ENCODE results near the gene TMEM263. TPM values are rescaled to one million over a fixed set of nuclear protein-coding genes. Genes with fewer than 3 reads are reported as not detected.
"Not testable (repeated sequence)": the region's sequence is repeated elsewhere in the genome, so short reads cannot be mapped to it uniquely, and the experiment has no call there.

Gene TMEM263
- total RNA-seq, 2 experiments from 2014 or later = 28.5 to 29.6 TPM

- ATAC-seq (ENCODE audit: low read depth); H3K4me1 Mint-ChIP-seq; H3K27ac Mint-ChIP-seq; H3K9me3 Mint-ChIP-seq; POLR2A ChIA-PET; H3K36me3 Mint-ChIP-seq; H3K4me3 Mint-ChIP-seq; DNase-seq: not testable (repeated sequence)
- H3K27me3 Mint-ChIP-seq = peaks cover 28% of the 10 kb centered on the region
These were observed 33.7 kb upstream of the TMEM263 start for GRCh38 chr12:106921976-106922375.

GRCh38 chr12:106923594-106923993, 32.1 kb upstream of the TMEM263 start:
- DNase-seq; ATAC-seq (ENCODE audit: low read depth); H3K27ac Mint-ChIP-seq; H3K9me3 Mint-ChIP-seq; POLR2A ChIA-PET; H3K4me1 Mint-ChIP-seq; H3K36me3 Mint-ChIP-seq; H3K4me3 Mint-ChIP-seq: not testable (repeated sequence)
- H3K27me3 Mint-ChIP-seq = peaks cover 25% of the 10 kb centered on the region

- POLR2A ChIA-PET = no interaction called here
- ATAC-seq (ENCODE audit: low read depth) (no peak), DNase-seq (no peak)
- Mint-ChIP-seq H3K4me3 (no peak overlapping the region), H3K4me1 (no peaks in the 10 kb centered on the region), H3K36me3 (no peaks in the 10 kb centered on the region), H3K9me3 (peaks cover 5% of the 10 kb centered on the region), H3K27ac (no peak overlapping the region), H3K27me3 (peaks cover 22% of the 10 kb centered on the region)
These were observed 31.3 kb upstream of the TMEM263 start for GRCh38 chr12:106924268-106924861.

GRCh38 chr12:106926657-106927056, 29.1 kb upstream of the TMEM263 start:
- DNase-seq (no peak), ATAC-seq (ENCODE audit: low read depth) (no peak)
- no peak overlapping the region for H3K27ac Mint-ChIP-seq
- H3K4me1 Mint-ChIP-seq = no peaks in the 10 kb centered on the region
- H3K9me3 Mint-ChIP-seq = peaks cover 11% of the 10 kb centered on the region
- no peaks in the 10 kb centered on the region for H3K36me3 Mint-ChIP-seq
- no peak overlapping the region for H3K4me3 Mint-ChIP-seq
- POLR2A ChIA-PET = no interaction called here
- H3K27me3 Mint-ChIP-seq = peaks cover 27% of the 10 kb centered on the region

GRCh38 chr12:106934277-106934676, 21.4 kb upstream of the TMEM263 start:
- no peak for ATAC-seq (ENCODE audit: low read depth)
- POLR2A ChIA-PET = no interaction called here
- H3K27me3 Mint-ChIP-seq = peaks cover 19% of the 10 kb centered on the region

GRCh38 chr12:106941481-106942156, 14.1 kb upstream of the TMEM263 start:
- no peak for DNase-seq
- Mint-ChIP-seq H3K4me3 (no peak overlapping the region), H3K36me3 (no peaks in the 10 kb centered on the region), H3K27ac (no peak overlapping the region), H3K4me1 (no peaks in the 10 kb centered on the region), H3K27me3 (peaks cover 3% of the 10 kb centered on the region), H3K9me3 (peaks cover 2% of the 10 kb centered on the region)
- no peak for ATAC-seq (ENCODE audit: low read depth)
- POLR2A ChIA-PET = no interaction called here

More at GRCh38 chr12:106934277-106934676, 21.4 kb upstream of the TMEM263 start:
- H3K27ac Mint-ChIP-seq = no peak overlapping the region
- H3K36me3 Mint-ChIP-seq = peaks cover 2% of the 10 kb centered on the region
- DNase-seq = no peak
- no peaks in the 10 kb centered on the region for H3K4me1 Mint-ChIP-seq
- H3K4me3 Mint-ChIP-seq = no peak overlapping the region
- H3K9me3 Mint-ChIP-seq = peaks cover 5% of the 10 kb centered on the region

- peaks cover 2% of the 10 kb centered on the region for H3K9me3 Mint-ChIP-seq
- no peaks in the 10 kb centered on the region for H3K4me1 Mint-ChIP-seq
- peaks cover 5% of the 10 kb centered on the region for H3K27me3 Mint-ChIP-seq
- DNase-seq = no peak
- POLR2A ChIA-PET = no interaction called here
- no peak for ATAC-seq (ENCODE audit: low read depth)
- H3K4me3 Mint-ChIP-seq = no peak overlapping the region
- H3K36me3 Mint-ChIP-seq = no peaks in the 10 kb centered on the region
- H3K27ac Mint-ChIP-seq = no peak overlapping the region
These were observed 12.9 kb upstream of the TMEM263 start for GRCh38 chr12:106942775-106943174.

GRCh38 chr12:106945261-106945851, 10.4 kb upstream of the TMEM263 start:
- H3K9me3 Mint-ChIP-seq = peaks cover 12% of the 10 kb centered on the region

GRCh38 chr12:106947461-106947860, 8.2 kb upstream of the TMEM263 start:
- no peak overlapping the region for H3K27ac Mint-ChIP-seq
- no peaks in the 10 kb centered on the region for H3K4me1 Mint-ChIP-seq
- H3K36me3 Mint-ChIP-seq = peaks cover 4% of the 10 kb centered on the region
- H3K27me3 Mint-ChIP-seq = peaks cover 11% of the 10 kb centered on the region
- no peak overlapping the region for H3K4me3 Mint-ChIP-seq
- no peak for DNase-seq
- no peak for ATAC-seq (ENCODE audit: low read depth)
- peaks cover 14% of the 10 kb centered on the region for H3K9me3 Mint-ChIP-seq
- POLR2A ChIA-PET = no interaction called here

More at GRCh38 chr12:106945261-106945851, 10.4 kb upstream of the TMEM263 start:
- Mint-ChIP-seq H3K36me3 (peaks cover 2% of the 10 kb centered on the region), H3K4me1 (no peaks in the 10 kb centered on the region), H3K27me3 (peaks cover 9% of the 10 kb centered on the region), H3K4me3 (no peak overlapping the region), H3K27ac (no peak overlapping the region)
- no peak for ATAC-seq (ENCODE audit: low read depth)
- DNase-seq = no peak
- POLR2A ChIA-PET = no interaction called here

- peaks cover 2% of the 10 kb centered on the region for H3K4me1 Mint-ChIP-seq
- no peak overlapping the region for H3K4me3 Mint-ChIP-seq
- ATAC-seq (ENCODE audit: low read depth) = no peak
- POLR2A ChIA-PET = no interaction called here
- no peak for DNase-seq
- peaks cover 4% of the 10 kb centered on the region for H3K36me3 Mint-ChIP-seq
- H3K27ac Mint-ChIP-seq = no peak overlapping the region
- H3K9me3 Mint-ChIP-seq = peaks cover 14% of the 10 kb centered on the region
- peaks cover 11% of the 10 kb centered on the region for H3K27me3 Mint-ChIP-seq
These were observed 5.1 kb upstream of the TMEM263 start for GRCh38 chr12:106950591-106950990.

- ATAC-seq (ENCODE audit: low read depth) = no peak
- Mint-ChIP-seq H3K27ac (no peak overlapping the region), H3K9me3 (peaks cover 14% of the 10 kb centered on the region), H3K27me3 (peaks cover 8% of the 10 kb centered on the region), H3K4me3 (no peak overlapping the region), H3K36me3 (peaks cover 6% of the 10 kb centered on the region), H3K4me1 (peaks cover 12% of the 10 kb centered on the region)
- POLR2A ChIA-PET = no interaction called here
- no peak for DNase-seq
These were observed 2.1 kb upstream of the TMEM263 start for GRCh38 chr12:106953352-106954250.

- Mint-ChIP-seq H3K4me3 (peak overlapping the region; percentile 95), H3K4me1 (peaks cover 15% of the 10 kb centered on the region), H3K27ac (peak overlapping the region; percentile 91), H3K27me3 (peaks cover 5% of the 10 kb centered on the region), H3K9me3 (peaks cover 5% of the 10 kb centered on the region), H3K36me3 (peaks cover 4% of the 10 kb centered on the region)
- POLR2A ChIA-PET = interaction anchor here (0.8 to 2.3 kb wide), 4 partner anchors 23 to 653 kb away, joined by 3 to 11 read pairs (median 6); partner anchors contain the start of genes MTERF2 and TCP11L2
- ATAC-seq (ENCODE audit: low read depth) = peak; percentile 12
- DNase-seq = peak; percentile 41
These were observed 988 bp upstream of the TMEM263 start for GRCh38 chr12:106954462-106955376.

Data from activated naive CD8-positive, alpha-beta T cell treated with anti-CD3 and anti-CD28 coated beads, Interleukin-2, amount 10 ng/mL, durations not matched to agents 7 days and 5 days (primary cell).